Islet precursor cell (in vitro differentiated cells): ENCODE data around the gene ELOF1.

Experiments used
- DNase-seq: peaks from one replicate; pipeline ENCODE4 v3.0.0-alpha.2; 2018

The ELOF1 gene

DNA sequence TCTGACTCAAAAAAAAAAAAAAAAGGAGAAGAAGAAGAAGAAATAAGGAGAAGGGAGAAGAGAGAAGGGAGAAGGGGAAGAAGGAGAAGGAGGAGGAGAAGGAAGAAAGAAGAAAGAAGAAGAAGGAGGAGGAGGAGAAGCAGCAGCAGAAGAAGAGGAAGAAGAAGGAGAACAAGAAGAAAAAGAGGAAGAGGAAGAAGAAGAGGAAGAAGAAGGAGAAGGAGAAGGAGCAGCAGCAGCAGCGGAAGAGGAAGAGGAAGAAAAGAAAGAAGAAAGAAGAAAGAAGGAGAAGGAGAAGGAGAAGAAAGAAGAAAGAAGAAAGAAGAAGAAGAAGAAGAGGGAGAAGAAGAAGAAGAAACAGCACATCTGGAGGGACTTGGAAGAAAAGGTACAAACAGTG, 24.5 kb downstream of the ELOF1 start:
- no peak for DNase-seq

DNA sequence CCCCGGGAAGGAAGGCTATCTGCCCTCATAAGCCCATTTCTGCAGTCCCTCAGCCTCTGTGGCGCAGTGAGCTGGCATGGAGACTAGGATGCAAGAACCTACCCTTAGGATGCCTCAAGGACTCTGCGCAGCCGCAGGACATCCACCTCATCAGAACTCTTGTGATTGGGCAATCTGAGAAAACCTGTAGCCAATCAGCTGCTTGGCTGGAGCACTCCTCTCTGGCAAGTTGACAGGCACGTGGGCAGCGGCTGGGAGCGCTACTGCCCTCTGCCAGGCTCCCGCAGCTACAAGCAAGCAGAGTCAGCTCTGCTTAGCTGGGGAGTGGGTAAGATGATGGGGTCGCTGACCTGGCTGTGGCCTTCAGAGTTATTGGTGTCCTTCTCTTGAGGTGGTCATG, 28.6 kb downstream of the ELOF1 start:
- peak; percentile 93 for DNase-seq

DNA sequence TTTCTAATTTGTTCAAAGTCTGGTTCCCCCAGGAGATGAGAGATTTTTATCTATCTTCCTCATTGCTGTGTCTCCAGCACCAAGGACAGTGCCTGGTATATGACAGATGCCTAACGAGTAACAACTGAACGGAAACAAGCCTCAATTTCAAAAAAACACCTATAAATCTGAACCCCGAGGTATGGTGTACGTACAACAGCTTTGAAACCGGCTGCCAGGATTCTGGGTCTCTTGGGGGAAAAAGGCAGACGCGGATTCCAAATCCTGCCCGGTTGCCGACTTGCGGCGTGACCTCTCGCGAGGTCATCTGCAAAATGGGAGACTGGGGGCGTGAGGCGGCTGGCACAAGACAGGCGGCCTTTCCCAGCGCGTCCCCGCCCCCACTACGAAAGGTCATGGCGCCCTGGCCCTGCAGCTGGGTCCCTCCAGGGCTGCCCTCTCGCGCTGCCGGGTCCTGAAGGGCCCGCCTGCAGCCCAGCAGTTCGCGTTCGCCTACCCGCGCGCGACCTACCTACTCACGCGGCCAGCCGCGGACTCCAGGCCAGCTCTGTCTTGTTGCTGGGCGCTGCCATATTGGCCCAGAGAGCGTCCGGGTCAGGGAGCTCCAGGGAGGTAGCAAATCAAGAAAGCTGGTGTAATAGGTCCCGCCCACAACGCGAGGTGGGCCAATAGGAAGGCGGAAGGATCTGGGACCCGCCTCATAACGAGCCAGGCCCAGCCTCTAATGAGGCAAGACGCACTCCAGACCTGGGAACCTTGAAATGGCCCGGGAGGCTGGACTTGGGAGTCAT, 30.3 kb downstream of the ELOF1 start, which contains the start of gene ECSIT:
ECSIT (minus strand) TSS at position 584 of the 791 bp plus-strand sequence. CDS start 9,964 bp downstream, outside the sequence.
- peak; percentile 100 for DNase-seq

DNA sequence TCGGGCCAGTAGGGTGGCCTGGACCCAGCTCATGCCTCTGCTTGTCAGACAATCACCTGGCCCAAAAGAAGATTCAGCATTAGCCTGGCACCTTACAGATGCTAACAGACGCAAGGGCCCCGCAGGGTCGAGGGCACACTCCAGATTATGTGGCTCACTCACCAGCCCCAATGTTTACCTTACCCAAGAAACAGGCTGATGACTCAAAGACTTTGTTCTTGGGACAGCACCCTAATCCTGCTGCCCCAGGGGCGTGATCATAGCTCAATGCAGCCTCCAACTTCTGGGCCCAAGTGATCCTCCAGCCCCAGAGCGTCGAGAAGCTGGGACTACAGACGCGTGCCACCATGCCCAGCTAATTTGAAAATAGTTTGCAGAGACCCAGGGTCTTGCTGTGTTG, 39.9 kb downstream of the ELOF1 start:
- DNase-seq: no peak

DNA sequence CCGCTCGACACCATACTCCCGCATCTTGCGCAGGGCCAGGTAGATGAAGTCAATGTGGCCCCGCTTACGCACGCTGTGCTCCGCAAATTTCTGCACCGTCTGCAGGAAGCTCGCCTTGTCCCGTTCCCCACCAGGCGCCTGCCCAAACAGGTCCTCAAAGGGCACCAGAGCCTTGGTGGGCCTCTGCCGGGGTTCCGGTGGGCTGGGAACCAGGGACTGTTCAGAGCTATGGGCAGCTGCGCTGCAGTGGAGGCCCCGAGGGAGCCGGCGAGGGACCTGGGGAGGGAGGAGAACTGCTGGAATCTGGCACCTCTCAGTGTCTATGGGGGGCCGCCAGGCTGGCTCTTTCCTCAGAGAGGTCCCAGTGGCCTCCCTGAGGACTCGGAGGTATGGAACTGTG, 45.1 kb downstream of the ELOF1 start:
- DNase-seq: no peak

DNA sequence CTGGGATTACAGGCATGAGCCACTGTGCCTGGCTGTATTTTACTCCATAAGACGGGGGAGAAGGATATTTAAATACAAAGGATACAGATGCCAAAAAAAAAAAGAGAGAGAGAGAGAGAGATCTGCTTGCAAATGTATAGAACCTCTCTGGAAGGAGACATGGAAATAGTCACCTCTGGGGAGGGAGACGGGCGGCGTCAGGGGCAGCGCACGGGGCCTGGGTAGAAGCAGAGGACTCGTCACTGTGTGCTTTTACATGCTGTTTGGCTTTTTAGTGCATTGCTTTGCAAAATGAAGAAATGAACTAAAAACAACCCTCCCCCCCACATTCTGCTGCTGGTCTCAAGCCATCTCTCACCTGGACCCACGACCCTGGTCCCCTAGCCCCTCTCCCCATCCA, 48.6 kb downstream of the ELOF1 start:
- DNase-seq: no peak

DNA sequence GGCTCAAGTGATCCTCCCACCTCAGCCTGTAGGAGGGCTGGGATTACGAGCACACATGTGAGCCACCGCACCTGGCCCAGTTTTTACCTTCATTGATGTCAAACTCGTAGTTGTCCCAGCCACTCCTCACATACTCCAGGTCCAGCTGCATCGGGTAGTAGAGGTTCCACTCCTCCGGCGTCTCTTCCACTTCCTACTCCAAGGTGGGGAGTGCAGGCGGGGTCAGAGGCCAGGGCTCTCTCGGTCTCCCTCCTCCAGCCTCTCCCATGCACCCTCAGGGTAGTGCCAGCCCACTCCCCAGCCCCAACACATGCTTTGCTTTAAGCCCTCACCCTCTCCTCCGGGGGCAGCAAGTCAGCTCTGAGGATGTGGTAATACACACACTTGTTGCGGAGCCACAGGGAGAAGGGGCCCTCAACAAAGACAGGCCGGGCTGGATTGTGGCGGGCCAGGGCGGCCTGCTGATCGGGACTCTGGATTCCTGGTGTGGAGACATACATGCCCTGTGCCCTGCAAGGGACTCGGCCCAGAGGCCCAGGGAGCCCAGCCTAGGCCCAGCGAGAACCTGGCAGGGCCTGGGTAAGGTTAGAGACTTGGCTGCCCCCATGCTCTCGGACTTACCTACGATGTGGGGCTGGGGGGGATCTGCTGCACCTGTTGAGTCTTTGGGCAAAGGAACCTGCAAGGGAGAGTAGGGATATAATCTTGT, 51.5 kb downstream of the ELOF1 start:
- DNase-seq: no peak

DNA sequence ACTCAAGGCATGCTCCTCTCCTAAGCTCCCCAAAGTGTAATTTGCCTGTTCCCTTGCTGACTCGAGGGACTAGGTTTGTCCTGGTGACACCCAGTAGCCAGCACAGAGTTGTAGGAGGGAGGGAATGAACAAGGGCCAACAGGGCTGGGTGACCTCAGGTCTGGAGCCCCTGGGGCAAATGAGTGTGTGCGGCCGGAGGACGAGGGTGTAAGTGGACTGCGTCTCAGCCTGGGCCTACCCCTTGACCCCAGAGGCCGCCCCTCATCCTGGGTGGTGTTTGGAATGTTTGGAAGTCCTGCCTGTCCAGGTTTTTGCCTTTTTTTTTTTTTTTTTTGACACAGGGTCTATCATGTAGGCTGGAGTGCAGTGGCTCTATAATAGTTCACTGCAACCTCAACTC, 52.1 kb downstream of the ELOF1 start:
- peak; percentile 66 for DNase-seq

DNA sequence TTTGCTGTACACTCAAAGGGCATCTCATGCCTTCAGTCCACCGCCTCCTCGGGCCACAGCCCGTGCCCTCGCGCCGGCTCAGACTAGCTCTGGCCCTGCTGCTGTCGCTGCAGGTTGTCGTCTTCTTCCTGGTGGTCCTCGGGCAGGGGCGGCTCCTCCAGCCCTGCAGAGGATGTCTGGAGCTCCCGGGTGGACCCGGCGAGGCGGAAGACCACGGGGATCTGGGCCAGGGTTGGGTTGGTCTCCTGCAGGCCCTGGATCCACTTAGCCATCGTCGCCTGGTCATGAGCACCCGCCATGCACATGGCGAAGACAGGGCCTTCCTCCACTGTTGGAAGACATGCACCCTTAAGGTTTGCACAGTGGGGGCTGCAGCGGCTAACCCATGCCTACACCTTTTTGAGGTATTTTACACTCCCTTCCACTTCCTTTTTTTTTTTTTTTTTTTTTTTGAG, 52.9 kb downstream of the ELOF1 start:
- no peak for DNase-seq

DNA sequence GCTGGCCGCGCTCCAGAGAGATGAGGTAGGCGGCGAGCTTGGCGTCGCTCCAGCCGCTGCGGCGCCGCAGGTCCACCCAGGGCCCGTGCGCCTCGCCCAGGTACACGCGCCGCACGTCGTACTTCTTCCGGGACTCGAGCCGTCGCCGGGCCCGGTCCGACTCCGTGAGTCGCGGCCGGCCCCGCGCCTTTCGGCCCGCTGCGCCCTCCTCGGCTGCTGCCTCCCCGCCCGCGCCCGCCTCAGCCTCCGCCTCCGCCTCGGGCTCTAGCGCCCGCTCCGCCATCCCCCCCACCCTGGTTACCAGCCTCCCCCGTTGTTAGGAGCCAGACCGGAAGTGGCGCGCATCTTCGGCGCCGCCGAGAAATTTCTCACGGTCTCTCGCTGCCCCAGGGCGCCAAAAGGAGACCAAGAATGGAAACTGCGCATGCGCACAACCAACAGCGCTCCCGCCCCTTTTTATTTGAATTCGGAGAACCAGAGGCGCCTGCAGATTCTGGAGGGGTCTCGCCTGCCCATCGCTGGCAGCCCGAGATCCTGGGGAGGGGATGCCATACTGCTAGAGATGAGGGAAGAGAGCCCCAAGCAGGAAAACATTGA, 53.4 kb downstream of the ELOF1 start, which contains the start of gene ZNF653:
ZNF653 (minus strand) TSS at position 336 of the 597 bp plus-strand sequence; CDS start at position 283, 53 bp downstream.
- peak; percentile 94 for DNase-seq

DNA sequence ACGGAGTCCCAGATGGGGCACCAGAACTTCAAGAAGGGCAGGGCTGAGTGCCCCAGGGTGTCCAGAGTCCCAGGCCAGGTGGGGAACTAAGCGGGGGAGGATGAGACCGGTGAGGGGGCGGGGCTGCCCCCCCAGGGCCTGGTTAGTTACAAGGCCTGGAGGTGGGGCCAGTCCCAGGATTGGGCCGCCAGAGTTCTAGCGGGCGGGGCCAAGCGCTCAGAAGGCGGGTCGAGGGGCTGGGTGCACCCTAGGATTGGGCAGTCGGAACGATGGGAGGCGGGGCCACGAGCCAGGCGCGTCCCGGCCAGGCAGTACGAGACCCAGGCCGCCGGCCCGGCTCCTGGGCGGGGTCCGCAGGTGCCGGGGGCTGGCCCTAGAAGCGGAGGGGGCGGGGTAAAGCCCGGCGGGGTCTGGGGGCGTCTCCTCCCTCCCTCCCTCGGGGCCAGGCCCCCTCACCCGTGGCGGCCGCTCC, 54.0 kb downstream of the ELOF1 start:
- peak; percentile 99 for DNase-seq

DNA sequence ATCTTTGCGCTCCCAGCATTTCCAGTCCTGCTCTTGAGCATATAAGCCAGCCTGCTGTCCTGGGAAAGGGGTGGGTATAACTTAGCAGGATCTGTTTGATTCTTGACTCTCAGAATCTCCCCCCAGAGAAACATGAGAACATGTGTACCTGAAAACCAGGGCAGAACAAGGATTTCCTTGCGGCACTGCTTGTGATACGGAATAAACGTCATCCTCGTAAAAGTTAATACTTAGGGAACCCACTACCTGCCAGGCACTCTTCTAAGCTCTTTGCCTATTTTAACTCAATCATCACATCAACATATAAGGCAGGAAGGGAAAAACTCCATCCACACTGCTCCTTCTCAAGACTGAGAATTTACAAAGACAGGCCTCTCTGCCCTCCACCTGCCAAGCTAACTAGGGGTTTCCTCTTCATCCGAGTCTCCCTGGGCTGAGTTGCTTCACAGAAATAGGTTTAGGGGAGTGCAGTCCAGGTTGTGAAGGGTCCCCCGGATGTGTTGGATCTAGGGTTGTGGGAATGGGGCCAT, 54.5 kb downstream of the ELOF1 start:
- DNase-seq: no peak
